Endothelial cell of umbilical vein (primary cell): ENCODE measurements around the gene RAPH1. TPM values are rescaled to one million over a fixed set of nuclear protein-coding genes. Genes with fewer than 3 reads are reported as not detected.

Experiments used
- BruUV-seq: library from RNA; stranded (reverse); fragments of 400-500 nt; replicated peaks from 2 replicates; lab custom pipeline; 2021; lab: Mats Ljungman, UMichigan
- CTCF ChIA-PET: fragments of 300-600, 350-600 bp; sonication (Branson Sonifier 250); formaldehyde crosslinking; loops from one replicate; lab custom pipeline; 2021; ENCODE audit warnings: antibody characterized with exemption, inconsistent platforms; lab: Charles Lee
- POLR2A ChIA-PET: fragments of 300-600, 350-600 bp; sonication (Branson Sonifier 250); formaldehyde crosslinking; loops from one replicate; lab custom pipeline; 2021; ENCODE audit warnings: antibody characterized with exemption, inconsistent platforms; lab: Charles Lee
- DNase-seq: peaks from one replicate; pipeline ENCODE4 v3.0.0-alpha.2; 2011; ENCODE audit warnings: low read depth, low spot score
- FAIRE-seq: peaks from 2 replicates; lab custom pipeline; 2011; peaks lifted over from hg19 to GRCh38; lab: Jason Lieb, UNC
- H2AFZ ChIP-seq: 2 replicates; pipeline ENCODE4 v1.6.0; 2012; ENCODE audit warnings: low read depth, low read length, control low read depth, inconsistent platforms
- H3K27ac ChIP-seq: 2 replicates; pipeline ENCODE4 v1.5.1; 2011; ENCODE audit warnings: low read depth, mild to moderate bottlenecking, control low read depth, low read length, moderate library complexity; ENCODE audit not compliant: insufficient read depth
- H3K27me3 ChIP-seq, 2 experiments: 2 replicates each; pipeline versions ENCODE4 v1.6.0 to v1.6.1; 2011; ENCODE audit warnings: low read length in 2 of 2, mixed read lengths in 1 of 2; ENCODE audit not compliant: control insufficient read depth in 2 of 2, insufficient read depth in 2 of 2
- H3K36me3 ChIP-seq, 2 experiments: 2 replicates in 1 of 2; 3 replicates in 1 of 2; pipeline ENCODE4 v1.5.1; 2011; ENCODE audit warnings: low read length in 2 of 2, mild to moderate bottlenecking in 1 of 2, moderate library complexity in 1 of 2; ENCODE audit not compliant: control insufficient read depth in 2 of 2, insufficient read depth in 2 of 2; ENCODE audit errors: extremely low read depth in 1 of 2
- H3K4me1 ChIP-seq: 3 replicates; pipeline ENCODE4 v1.5.1; 2011; ENCODE audit warnings: mild to moderate bottlenecking, low read length; ENCODE audit not compliant: control insufficient read depth, insufficient read depth; ENCODE audit errors: extremely low read depth
- H3K4me2 ChIP-seq: 2 replicates; pipeline ENCODE4 v1.6.1; 2011; ENCODE audit warnings: low read length, control low read depth, mixed read lengths; ENCODE audit not compliant: insufficient read depth
- H3K4me3 ChIP-seq, 3 experiments: fragments of 200-600 bp in 1 of 3; sonication (generic), shearing (Covaris generic) in 1 of 3; replicated peaks in 1 of 3; 2 replicates each; pipeline ENCODE4 v1.5.1; 2011 to 2016; ENCODE audit warnings: control low read depth in 3 of 3, low read length in 3 of 3, mild to moderate bottlenecking in 2 of 3, inconsistent platforms in 1 of 3, low read depth in 1 of 3, moderate library complexity in 1 of 3; ENCODE audit not compliant: insufficient read depth in 1 of 3
- H3K79me2 ChIP-seq: 2 replicates; pipeline ENCODE4 v1.6.0; 2012; ENCODE audit warnings: low read length, inconsistent platforms; ENCODE audit not compliant: control insufficient read depth, insufficient read depth
- H3K9ac ChIP-seq: replicated peaks from 2 replicates; pipeline ENCODE3; 2011; ENCODE audit warnings: low read length, control low read depth; ENCODE audit not compliant: insufficient read depth; ENCODE audit errors: extremely low read depth
- H3K9me1 ChIP-seq: replicated peaks from 3 replicates; pipeline ENCODE4 v1.6.0; 2011; ENCODE audit warnings: mild to moderate bottlenecking, low read length; ENCODE audit not compliant: control insufficient read depth, insufficient read depth; ENCODE audit errors: extremely low read depth
- H3K9me3 ChIP-seq: replicated peaks from 2 replicates; pipeline ENCODE4 v1.5.1; 2012; ENCODE audit warnings: low read length, inconsistent platforms; ENCODE audit not compliant: control insufficient read depth, insufficient read depth
- H4K20me1 ChIP-seq: replicated peaks from 2 replicates; pipeline ENCODE3; 2011; ENCODE audit warnings: mild to moderate bottlenecking, low read length; ENCODE audit not compliant: control insufficient read depth, insufficient read depth; ENCODE audit errors: extremely low read depth
- EZH2 ChIP-seq: IDR thresholded peaks from 2 replicates; pipeline ENCODE4 v1.6.1; 2012; ENCODE audit warnings: borderline replicate concordance, low read depth, mild to moderate bottlenecking, moderate library complexity, low read length, inconsistent platforms; ENCODE audit not compliant: severe bottlenecking
- FOS ChIP-seq: IDR thresholded peaks from 2 replicates; pipeline ENCODE4 v1.6.1; 2011; ENCODE audit warnings: mild to moderate bottlenecking, low read length, moderate library complexity, borderline replicate concordance; ENCODE audit not compliant: insufficient read depth
- GATA2 ChIP-seq: IDR thresholded peaks from 2 replicates; pipeline ENCODE4 v1.7.0; 2011; ENCODE audit warnings: low read depth, mild to moderate bottlenecking, moderate library complexity, mixed read lengths, low read length; ENCODE audit not compliant: insufficient read length, insufficient read depth
- JUN ChIP-seq: IDR thresholded peaks from 2 replicates; pipeline ENCODE4 v1.6.1; 2011; ENCODE audit warnings: borderline replicate concordance, low read depth; ENCODE audit not compliant: insufficient read length, insufficient read depth
- MYC ChIP-seq: IDR thresholded peaks from one replicate; pipeline ENCODE4 v1.6.1; 2011; ENCODE audit warnings: mild to moderate bottlenecking, low read depth, low read length
- POLR2A ChIP-seq: IDR thresholded peaks from 2 replicates; pipeline ENCODE4 v1.6.1; 2012; ENCODE audit warnings: low read depth, mild to moderate bottlenecking, control low read depth, low read length
- POLR2AphosphoS5 ChIP-seq: IDR thresholded peaks from 2 replicates; pipeline ENCODE4 v1.6.1; 2012; ENCODE audit warnings: low read depth, mild to moderate bottlenecking, control low read depth, low read length, moderate library complexity; ENCODE audit not compliant: insufficient read depth
- dilution Hi-C: fragments of 300-500 bp; cut with MboI; formaldehyde crosslinking; loops from one replicate; pipeline ENCODE4 v1.15.0; 2019; ENCODE audit warnings: low sequenced_read_pairs; ENCODE audit not compliant: extremely low pct_ligation_motif_present
- intact Hi-C: fragments of 100-400 bp; cut with micrococcal nuclease; formaldehyde crosslinking; loops from one replicate; pipeline ENCODE4 v1.10.0; 2022
- polyA plus RNA-seq, 4 experiments: library from polyadenylated mRNA; depleted of rRNA in 3 of 4; stranded (reverse) in 3 of 4; unstranded in 1 of 4; fragments of >200 nt; gene quantifications; 2 replicates each; pipeline versions ENCODE4 v1.2.1 to v1.2.3, GENCODE V29; 2011 to 2012; ENCODE audit warnings: missing spikeins in 1 of 4
- total RNA-seq: library from RNA; stranded (reverse); gene quantifications from 2 replicates; pipeline ENCODE4 v1.2.3, GENCODE V29; 2021
- TF ChIP-seq, protein P1 (sequence below), 2 donors: IDR thresholded peaks; 1 replicate in 1 of 2; 2 replicates in 1 of 2; pipeline ENCODE4 v1.5.1; 2011; ENCODE audit warnings: low read length in 2 of 2, mild to moderate bottlenecking in 2 of 2, moderate library complexity in 2 of 2, control low read depth in 1 of 2, inconsistent platforms in 1 of 2, low read depth in 1 of 2; ENCODE audit not compliant: insufficient read depth in 1 of 2; ENCODE audit errors: extremely low read depth in 1 of 2
- TF ChIP-seq, protein P2 (sequence below): IDR thresholded peaks from 2 replicates; pipeline ENCODE4 v1.6.1; 2011; ENCODE audit not compliant: insufficient read depth, insufficient read length

The RAPH1 gene
- total and polyA plus RNA-seq, 2 donors (not counting 3 experiments of a cell fraction or from before 2014, with no cell fraction given): 5.1 to 59.5 TPM

DNA sequence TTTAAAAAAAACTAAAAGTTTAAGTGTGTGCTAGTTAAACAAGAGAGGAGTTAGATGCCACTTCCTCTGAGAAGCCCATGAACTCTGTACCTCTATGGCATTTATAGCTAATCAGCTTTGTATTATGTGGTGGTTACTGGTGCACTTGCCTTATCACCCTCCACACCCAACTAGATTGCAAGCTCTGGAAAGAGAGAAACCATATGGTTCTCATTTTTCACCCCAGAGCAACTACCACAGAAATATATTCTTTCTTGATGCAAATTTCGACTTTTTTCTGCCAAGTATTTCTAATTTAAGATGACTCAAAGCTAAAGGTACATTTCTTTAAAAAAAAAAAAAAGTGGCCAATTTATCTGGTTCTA, 24.2 kb downstream of the RAPH1 start:
- POLR2A ChIA-PET: no interaction called here
- no TSS peak for BruUV-seq
- Histone ChIP-seq H4K20me1 (peaks cover 9% of the 10 kb centered on the region), H3K79me2 (peaks cover 89% of the 10 kb centered on the region), H3K27ac (no peak overlapping the region), H3K4me1 (no peaks in the 10 kb centered on the region), H3K4me3 (no peak overlapping the region), H3K9ac (no peak overlapping the region), H3K36me3 (no peaks in the 10 kb centered on the region), H3K9me1 (no peaks in the 10 kb centered on the region), H3K9me3 (no peaks in the 10 kb centered on the region), H2AFZ (no peak overlapping the region), H3K4me2 (no peak overlapping the region), H3K27me3 (no peaks in the 10 kb centered on the region)
- DNase-seq: no peak
- intact Hi-C loops (no loop called here), dilution Hi-C loops (no loop called here)
- TF ChIP-seq FOS (no peak), MYC (no peak), JUN (no peak), POLR2AphosphoS5 (no peak), EZH2 (no peak), POLR2A (no peak), GATA2 (no peak)
- TF ChIP-seq, protein P1, sequence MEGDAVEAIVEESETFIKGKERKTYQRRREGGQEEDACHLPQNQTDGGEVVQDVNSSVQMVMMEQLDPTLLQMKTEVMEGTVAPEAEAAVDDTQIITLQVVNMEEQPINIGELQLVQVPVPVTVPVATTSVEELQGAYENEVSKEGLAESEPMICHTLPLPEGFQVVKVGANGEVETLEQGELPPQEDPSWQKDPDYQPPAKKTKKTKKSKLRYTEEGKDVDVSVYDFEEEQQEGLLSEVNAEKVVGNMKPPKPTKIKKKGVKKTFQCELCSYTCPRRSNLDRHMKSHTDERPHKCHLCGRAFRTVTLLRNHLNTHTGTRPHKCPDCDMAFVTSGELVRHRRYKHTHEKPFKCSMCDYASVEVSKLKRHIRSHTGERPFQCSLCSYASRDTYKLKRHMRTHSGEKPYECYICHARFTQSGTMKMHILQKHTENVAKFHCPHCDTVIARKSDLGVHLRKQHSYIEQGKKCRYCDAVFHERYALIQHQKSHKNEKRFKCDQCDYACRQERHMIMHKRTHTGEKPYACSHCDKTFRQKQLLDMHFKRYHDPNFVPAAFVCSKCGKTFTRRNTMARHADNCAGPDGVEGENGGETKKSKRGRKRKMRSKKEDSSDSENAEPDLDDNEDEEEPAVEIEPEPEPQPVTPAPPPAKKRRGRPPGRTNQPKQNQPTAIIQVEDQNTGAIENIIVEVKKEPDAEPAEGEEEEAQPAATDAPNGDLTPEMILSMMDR (IDR thresholded peaks at IDR 0.05; ENCODE audit: extremely low read depth in 1 of 2, insufficient read depth in 1 of 2, low read depth in 1 of 2, low read length in 2 of 2): no peak
- TF ChIP-seq, protein P2, sequence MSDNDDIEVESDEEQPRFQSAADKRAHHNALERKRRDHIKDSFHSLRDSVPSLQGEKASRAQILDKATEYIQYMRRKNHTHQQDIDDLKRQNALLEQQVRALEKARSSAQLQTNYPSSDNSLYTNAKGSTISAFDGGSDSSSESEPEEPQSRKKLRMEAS: no peak
- CTCF ChIA-PET: interaction anchor here (0.8 to 1.1 kb wide), 4 partner anchors 9 to 304 kb away, joined by 3 to 5 read pairs (median 4); no protein-coding TSS in a partner anchor
- no peak for FAIRE-seq
